GM21526 (cell line): Measurements from ENCODE around the gene SLC6A16.
A peak's percentile ranks its signal among the peaks of the same experiment; 100 is the strongest.
"Not testable (repeated sequence)": the region's sequence is repeated elsewhere in the genome, so short reads cannot be mapped to it uniquely, and the experiment has no call there.

Source experiments
- ATAC-seq: cut with Tn5 transposase; IDR thresholded peaks from one replicate; pipeline ENCODE4 v1.9.1; 2021; ENCODE audit warnings: moderate library complexity; ENCODE audit not compliant: unreplicated experiment, low FRiP score

Gene SLC6A16

DNA sequence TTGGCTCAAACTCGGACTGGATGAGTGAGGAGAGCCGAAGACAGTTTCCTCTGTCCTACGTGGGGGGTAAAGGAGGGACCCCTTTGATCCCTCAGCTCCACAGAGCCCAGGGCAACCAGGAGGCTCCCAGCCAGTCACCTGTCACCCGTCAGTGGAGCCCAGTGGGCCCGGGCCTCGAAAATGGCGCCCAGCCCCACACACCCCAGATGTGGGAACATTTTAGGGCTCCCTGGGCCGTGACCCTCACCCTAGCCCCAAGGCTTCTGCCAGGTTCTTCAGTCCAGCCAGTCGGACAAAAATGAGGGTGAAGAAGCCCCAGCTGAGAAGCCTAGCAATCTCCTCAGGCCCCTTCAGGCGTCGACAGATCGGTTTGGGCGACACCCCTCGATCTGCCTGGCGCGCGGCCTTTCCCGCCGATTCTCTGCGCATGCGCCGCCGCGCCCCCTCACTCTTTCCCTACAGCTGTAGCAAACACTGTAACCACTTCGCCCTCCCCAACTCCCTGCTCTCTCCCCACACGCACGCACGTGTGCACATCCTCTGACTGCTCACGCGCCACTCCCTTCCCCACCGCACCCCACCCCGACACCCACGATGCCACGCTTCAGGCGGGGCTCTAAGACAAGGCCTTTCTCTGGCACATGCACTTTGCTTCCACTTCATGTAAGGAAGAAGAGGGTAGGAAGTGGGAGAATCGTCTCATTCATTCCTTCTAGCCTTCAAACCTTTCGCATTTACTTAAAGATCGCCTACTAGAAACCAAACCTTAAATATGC lies at the start of gene SLC6A16:
TSS of gene SLC6A16 (minus strand) at position 391 of the 776 bp plus-strand sequence. CDS start 13,844 bp downstream, outside the sequence.
- ATAC-seq: no peak

DNA sequence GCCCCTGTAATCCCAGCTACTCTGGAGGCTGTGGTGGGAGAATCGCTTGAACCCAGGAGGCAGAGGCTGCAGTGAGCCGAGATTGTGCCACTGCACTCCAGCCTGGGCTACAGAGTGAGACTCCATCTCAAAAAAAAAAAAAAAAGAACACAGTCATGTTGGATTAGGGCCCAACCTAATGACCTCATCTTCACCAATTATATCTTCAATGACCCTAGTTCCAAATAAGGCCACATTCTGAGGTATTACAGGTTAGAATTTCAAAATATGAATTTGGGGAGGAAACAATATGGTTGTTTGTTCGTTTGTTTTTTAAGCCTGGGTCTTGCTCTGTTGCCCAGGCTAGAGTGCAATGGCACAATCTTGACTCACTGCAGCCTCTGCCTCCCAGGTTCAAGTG lies 48.2 kb upstream of the SLC6A16 start:
- ATAC-seq: not testable (repeated sequence)

DNA sequence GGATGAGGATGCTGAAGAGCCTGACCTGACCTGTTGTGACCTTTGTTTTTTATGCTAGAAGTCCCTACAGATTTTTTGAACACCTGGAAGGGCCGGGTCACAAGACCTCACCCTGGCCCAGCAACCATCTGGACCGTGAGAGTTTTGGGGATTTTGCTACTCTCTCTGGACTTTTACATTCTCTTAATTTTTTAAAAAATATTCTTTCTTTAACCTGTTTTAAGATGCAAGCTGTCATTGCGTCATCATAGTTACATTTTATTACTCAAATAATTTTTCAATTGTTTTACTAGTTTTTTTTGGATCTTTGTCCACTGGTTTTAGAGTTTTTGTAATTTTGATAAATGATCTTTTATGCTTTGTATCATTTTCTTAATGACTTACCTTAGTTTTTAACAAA lies 46.2 kb upstream of the SLC6A16 start:
- no peak for ATAC-seq

DNA sequence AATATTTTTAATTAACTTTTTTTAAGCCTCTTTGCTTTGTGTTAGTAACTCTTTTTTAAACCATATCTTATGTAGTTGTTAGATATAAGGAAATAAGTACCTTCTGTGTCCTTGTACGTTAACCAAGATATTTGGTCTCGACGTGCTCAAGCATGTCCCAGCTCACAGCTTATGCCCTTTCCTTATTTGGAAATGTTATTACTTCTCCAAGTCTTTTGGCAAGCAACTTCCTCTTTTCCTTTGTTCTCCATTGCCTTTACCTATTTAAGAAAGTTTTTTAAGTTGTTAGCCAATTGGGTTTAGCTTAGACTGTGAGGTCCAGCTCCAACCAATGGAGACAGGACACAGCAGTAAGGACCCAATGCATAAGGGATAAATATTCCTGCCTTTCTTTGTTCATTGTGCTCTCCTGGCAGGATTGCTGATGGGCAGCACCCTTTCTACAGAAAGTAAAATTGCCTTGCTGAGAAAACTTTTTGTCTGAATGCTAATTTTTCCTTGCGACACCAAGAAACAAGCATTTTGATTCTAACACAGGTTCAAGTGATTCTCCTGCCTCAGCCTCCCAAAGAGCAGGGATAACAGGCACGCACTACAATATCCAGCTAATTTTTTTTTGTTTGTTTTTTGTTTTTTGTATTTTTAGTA lies 43.8 kb upstream of the SLC6A16 start:
- ATAC-seq: no peak

DNA sequence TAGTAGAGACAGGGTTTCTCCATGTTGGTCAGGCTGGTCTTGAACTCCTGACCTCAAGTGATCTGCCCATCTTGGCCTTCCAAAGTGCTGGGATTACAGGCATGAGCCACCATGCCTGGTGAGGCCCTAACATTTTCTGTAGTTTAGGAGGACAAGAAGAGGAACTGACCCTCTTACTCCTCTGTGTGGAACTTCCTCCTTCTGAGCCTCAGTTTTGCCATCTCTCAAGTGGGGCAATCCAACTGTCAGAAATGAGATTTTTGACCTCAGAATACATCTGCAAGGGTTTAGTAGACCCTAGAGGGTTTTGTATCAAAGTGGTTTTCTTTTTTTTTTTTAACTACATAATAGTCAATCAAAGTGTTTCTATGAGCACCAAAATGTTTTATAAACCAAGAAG lies 41.1 kb upstream of the SLC6A16 start:
- ATAC-seq: no peak

DNA sequence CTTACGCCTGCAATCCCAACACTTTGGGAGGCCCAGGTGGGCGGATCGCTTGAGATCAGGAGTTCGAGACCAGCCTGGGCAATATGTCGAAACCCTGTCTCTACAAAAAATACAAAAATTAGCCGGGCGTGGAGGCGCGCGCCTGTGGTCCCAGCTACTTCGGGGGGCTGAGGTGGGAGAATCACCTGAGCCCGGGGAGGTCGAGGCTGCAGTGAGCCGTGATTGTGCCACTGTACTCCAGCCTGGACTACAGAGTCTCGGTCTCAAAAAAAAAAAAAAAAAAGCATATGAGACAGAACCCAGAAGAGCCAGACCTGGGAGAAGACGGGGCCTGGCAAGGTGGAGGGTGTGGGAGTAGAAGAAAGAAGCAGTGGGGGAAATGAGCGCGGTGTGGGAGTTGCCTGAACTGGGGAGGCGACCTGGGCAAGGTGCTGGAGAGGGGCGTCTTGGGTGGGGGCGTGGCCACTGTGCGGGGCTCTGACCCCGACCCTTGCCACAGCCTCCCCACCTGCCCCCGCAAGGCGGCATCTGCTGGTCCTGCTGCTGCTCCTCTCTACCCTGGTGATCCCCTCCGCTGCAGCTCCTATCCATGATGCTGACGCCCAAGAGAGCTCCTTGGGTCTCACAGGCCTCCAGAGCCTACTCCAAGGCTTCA lies 39.2 kb upstream of the SLC6A16 start:
- no peak for ATAC-seq

DNA sequence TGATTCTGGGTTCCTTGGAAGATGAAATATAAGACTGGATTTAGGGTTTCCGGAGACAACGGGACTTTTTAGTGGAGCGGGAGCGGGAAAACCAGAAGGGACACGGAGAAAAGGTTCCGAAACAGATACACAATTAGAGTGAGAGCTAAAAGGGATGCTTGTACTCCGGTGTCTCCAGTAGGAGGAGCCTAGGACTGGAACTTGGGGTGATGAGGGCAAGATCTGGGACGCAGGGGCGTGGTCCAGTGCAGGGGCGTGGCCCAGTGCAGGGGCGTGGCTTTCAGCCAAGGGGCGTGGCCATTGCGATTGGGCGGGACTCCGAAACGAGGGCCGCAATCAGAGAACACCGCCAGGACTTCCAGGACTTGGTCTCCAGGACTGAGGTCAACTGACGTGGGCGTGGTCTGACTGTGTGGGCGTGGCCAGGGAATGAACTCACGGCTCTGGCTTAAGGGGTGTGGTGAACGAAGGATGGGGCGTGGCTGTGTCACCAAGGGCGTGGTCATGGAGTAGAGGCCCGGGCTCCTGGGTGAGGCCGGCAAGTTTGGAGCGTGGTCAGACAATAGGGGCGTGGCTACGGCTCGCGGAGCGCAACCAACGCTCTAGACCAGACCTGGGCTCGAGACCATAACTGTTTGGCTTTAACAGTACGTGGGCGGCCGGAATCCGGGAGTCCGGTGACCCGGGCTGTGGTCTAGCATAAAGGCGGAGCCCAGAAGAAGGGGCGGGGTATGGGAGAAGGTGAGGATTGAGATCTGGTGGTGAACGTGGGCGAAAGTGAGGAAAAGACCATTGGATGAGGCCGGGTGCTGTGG lies 38.5 kb upstream of the SLC6A16 start, which contains the start of gene DKKL1:
TSS of gene DKKL1 (plus strand) at position 610 of the 815 bp plus-strand sequence. CDS start at position 732, 122 bp downstream.
- ATAC-seq: peak; percentile 57

DNA sequence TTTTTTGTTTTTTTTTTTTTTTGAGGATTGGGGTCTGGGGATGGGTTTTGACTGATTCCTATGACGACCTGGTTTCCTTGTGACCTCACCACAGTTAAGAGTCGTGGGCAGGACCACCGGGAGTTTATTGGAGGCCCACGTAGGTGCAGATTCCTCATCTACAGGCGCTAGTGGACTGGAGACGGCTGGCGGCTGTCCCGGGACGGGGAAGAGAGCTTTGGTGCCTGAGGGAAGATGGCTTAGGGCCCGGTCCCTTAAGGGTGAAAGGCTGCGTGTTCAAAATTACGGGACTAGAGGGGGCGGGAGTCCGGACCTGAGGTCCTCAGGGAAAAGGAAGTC lies 37.9 kb upstream of the SLC6A16 start:
- ATAC-seq: no peak

DNA sequence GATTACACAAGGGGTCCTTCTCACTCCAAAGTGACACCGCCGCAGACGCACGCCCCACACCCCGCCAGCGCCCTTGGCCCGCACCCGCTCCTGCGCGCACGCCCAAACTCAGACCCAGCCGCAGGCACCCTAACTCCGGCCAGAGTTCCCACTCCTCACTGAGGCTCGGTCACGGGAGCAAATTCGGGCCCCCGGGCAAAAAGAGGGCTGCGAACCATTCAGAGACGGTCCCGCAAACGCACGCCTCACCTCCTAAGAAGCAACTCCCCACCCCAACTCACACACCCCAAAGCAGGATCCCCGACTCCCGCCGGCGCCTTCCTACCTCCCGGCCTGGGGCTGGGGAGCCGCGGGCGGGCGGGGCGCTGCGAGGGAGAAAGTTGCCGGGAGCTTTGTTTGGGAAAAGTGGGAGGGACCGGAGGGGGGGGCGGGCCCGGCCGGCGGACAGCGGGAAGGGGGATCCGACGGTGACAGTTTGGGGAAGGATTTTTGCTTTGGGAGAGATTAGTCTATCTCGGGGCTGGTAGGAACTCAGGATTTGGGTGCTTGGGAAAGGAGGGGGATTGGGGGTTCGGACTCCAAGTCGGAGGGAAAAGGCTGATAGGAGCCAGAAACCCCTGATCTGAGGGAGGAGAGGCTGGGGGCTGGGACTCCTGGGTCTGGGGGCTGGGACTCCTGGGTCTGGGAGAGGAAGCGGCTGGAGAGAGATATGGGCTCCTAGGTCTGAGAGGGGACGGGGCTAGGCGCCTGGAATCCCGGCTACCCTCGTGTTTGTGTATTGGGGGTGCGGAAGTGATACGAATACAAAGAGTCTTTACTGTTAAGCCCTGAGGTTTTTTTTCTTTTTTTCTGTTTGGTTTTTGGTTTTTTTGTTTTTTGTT lies 37.3 kb upstream of the SLC6A16 start, which contains the start of gene TEAD2:
TSS of gene TEAD2 (minus strand) at position 369 of the 881 bp plus-strand sequence. CDS start 2,341 bp downstream, outside the sequence.
- ATAC-seq: no peak

DNA sequence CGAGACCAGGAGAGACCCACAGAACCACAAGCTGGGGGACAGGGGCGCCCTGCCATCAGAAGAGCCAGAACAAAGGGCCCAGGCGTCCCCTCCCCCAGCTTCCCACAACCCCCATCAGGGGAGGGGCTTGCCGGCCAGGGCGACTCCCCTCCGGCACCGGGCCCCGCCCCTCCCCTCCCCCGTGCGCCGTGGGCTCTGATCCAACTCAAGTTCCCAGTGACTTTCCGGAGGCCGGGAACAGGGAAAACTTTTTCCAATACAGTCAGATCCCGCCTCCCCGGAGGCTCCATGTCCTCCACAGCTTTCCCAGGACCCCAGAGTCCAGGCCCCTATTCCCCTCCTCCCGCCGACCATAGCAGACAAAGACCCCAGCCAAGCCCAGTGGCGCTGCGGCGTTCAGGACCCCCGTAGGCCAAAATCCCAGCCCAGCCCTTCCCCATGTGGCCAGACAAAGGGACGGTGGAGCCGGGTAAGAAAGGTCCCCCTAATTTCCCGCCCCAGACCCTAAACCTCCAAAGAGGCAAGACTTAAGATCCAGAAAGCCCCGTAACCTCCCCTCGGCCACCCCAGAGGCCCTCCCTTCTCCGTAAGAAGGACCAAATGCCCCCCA lies 36.6 kb upstream of the SLC6A16 start:
- no peak for ATAC-seq

DNA sequence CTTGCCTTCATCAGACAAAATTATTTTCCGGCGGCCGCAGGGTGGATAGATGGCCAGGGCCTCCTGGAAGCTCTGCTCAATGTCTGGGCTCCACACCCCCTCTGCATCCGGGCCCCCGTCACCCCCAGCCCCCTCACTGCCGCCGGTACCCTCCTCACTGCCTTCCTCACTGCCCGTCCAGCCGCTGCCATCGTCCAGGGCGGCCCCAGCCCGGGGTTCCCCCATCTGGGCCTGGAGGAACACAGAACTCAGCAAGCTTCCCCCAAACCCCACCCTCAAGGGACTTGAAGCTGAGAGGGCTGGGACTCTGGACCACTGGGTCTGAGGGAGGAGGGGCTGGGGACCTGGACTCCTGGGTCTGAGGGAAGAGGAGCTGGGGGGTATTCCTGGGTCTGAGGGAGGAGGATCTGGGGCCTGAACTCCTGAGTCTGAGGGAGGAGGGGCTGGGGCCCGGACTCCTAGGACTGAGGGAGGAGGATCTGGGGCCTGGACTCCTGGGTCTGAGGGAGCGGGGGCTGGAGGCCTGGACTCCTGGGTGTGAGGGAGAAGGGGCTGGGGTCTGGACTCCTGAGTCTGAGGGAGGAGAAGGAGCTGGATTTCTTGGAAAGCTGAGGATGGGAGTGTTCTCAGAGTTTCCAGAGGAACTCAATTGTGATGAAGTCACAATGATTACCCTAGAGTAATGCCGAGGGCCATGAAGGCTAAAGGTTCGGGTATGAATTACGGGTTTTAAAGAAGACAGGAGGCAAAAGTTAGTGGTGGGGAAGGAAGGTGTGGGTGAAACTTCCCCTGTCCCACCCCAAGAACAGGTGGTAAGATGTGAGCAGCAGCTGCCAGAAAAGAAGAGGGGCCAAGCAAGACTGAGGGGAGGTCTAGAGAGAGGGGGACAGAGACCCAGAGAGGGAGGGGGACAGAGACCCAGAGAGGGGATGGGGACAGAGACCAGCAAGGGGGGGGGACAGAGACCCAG lies 35.1 kb upstream of the SLC6A16 start:
- no peak for ATAC-seq

DNA sequence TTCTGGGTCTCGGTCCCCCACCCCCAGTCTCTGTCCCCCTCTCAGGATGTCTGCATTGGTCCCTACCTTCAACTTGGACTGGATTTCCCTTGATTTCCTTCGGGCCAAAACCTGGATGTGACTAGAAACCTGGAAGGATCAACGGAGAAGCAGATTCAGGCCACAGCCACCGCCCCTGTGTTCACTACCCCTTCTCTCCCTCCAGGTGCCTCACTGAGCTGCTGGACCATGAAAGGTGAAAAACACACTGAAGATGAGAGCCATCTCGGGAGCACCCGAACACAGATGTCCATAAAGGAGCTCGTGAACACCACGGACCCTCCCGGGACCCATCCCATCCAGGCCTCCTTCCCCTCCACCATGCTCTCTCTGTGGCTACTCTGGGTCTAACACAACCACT lies 32.2 kb upstream of the SLC6A16 start:
- ATAC-seq: no peak

DNA sequence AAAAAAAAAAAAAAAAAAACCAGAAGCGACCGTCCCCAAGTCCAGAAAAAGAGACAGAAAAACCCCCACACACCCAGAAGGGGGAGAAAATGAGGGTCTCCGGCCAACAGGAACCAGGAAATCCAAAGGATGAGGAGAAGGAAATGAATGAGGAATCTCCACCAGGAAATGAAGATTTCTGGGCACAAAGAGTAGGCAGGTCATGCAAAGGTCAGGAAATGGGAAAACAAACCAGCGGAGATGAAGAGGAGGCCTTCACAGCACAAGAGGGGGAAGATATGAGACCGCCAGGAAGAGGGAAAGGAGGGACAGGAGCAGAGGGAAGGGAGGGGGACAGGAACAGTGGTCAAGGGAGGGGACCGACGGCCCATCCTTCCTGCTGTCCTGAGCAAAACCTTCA lies 31.4 kb upstream of the SLC6A16 start:
- no peak for ATAC-seq

DNA sequence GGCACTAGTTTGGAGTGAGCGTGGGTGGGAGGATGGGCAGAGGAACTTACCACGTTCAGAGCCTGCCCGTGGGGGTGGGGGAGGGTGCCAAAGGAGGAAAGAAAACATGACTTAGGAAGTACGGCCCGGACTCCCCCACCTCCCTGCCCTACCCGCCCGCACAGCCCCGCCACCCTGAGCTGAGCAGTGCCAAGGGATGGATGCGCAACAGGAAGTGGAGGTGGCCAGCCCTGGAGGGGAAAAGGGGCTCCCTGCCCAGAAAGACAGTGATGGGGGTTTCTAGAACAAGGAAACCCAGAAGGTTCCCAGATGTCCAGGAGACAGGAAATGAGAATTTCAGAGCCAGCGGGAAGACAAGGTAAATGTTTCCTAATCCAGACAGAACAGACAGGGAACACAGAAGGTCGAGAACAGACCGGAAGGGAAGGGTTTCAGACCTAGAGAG lies 30.9 kb upstream of the SLC6A16 start:
- no peak for ATAC-seq

DNA sequence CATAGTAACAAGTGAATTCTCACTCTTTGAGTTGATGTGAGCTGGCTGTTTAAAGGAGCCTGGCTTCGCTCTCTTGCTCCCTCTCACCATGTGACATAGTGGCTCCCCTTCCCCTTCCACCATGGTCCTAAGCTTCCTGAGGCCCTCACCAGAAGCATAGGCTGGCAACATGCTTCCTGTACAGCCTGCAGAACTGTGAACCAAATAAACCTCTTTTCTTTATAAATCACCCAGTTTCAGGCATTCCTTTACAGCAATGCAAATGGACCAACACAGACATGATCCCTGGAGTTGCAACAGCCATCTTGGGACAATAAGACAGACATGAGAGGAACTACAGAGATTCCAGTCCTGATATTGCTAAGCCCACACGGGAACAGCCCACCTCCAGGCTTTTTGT lies 24.6 kb upstream of the SLC6A16 start:
- ATAC-seq: no peak

DNA sequence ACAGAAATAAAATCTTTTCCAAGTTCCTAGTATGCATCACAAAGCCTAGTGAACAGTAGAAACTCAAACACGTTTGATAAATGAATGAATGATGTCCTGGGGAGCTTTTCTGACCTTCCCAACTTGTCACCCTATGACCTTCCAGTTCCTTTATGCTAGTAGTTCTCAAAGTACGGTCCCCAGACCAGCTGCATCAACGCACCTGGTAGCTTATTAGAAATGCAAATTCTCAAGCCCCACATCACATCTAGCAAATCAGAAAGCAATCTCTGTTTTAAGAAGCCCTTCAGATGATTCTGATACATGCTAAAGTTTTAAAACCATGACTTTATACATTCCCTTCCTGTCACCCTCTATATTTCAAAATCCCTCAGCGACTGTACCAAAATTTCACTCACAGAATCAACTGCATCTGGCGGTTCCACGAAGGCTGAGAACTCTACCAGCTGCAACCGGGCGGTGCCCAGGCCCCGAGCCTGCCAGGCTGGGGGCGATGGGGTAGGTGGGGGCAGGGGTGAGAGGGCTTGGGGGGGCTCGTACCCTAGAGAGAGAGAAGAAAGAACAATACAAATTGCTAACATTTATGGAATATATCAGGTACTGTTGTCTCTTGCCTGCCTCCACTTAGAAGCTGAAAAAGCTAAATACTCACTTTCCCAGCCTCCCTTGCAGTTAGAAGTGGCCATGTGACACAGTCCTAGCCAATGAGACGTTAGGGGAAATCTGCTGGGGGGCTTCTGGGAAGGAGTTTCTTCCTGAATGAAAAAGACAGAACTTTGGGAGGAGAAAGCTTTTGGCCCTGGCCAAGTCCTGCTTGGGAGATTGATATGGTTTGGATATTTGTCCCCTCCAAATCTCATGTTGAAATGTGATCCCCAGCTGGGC lies 23.6 kb upstream of the SLC6A16 start:
- no peak for ATAC-seq

DNA sequence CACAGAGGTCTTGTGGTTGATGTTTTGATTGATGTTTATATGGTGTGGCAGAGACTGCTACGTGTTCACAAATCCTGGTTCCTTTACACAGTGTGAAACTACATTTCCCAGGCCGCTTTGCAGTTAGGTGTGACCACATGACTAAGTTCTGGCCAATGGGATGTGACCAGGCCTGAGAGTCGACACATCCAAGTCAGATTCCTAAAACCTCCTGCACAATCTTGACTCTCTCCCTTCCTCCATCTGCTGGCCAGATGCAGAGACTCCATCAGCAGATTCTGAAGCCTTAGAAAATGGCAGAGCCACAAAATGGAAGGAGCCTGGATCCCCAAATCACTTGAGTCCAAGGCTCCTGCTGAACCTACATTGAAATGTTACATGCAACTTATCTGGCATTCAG lies 22.8 kb upstream of the SLC6A16 start:
- ATAC-seq: no peak
